ENCODE measurements around the gene HNRNPA0. TPM values are rescaled to one million over a fixed set of nuclear protein-coding genes. Genes with fewer than 3 reads are reported as not detected.

The HNRNPA0 gene
- total RNA-seq, 4 donors from 2014 or later: 12.6 to 17.0 (median 15.0) TPM

DNA sequence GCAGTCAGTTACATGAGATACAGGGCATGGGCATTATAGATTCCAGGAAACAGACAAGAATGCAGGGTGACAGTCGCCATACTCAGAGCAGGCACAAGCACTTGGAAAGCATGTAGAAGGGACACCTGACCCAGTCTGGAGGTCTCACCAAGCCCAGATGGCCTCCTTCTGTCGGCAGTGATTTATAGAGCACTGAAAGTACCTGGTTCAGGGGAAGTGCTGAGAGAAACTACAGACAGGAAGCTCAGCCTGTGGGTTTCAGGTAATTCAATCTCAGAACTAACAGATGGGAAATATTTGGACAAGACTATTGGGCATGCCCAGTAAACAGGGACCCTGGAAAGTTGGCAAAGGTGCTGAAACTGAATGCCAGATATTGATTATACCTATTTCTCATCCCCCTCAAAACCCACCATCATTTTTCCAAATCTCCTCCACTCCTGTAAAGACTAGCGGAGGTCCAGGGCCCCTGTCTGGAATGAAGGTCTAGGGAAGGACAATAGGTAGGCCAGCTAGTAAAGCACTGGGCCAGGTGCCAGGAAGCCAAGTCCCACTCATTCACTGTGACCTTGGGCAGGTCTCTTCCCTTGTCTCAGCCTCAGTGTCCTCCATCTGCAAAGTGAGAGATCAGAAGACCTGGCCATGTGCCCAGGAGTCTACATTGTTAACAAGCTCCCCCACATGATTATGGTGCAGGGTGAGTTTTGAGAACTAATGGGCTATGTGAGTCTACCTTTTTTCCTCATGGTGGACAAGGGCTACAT lies 45.2 kb downstream of the HNRNPA0 start:
- H3K4me3 ChIP-seq: no peak overlapping the region
- no peak for TF ChIP-seq EP300 (IDR thresholded peaks at IDR 0.05)
- no peak for TF ChIP-seq POLR2A (IDR thresholded peaks at IDR 0.05)
- no peak for TF ChIP-seq CTCF (IDR thresholded peaks at IDR 0.05)
- WGBS, 2 donors: 94 to 95% methylated on average over 3 of the region's 3 CpGs
- DNase-seq (ENCODE audit: low spot score in 2 of 2): no peak
- H3K9me3 ChIP-seq: peaks cover 0 to 11% (median 0%) of the 10 kb centered on the region in 4 donors
- no peak overlapping the region for H3K27ac ChIP-seq
- peaks cover 0 to 52% (median 0%) of the 10 kb centered on the region in 3 donors for H3K36me3 ChIP-seq
- H3K4me1 ChIP-seq: no peaks in the 10 kb centered on the region
- H3K27me3 ChIP-seq: no peaks in the 10 kb centered on the region

GRCh38 chr5:137708062-137708461 lies 46.1 kb downstream of the HNRNPA0 start:
- Histone ChIP-seq H3K27ac (no peak overlapping the region), H3K4me3 (no peak overlapping the region), H3K9me3 (peaks cover 0 to 2% (median 0%) of the 10 kb centered on the region in 4 donors), H3K36me3 (peaks cover 0 to 48% (median 0%) of the 10 kb centered on the region in 3 donors), H3K4me1 (no peaks in the 10 kb centered on the region), H3K27me3 (no peaks in the 10 kb centered on the region)
- no peak for DNase-seq (ENCODE audit: low spot score in 2 of 2)
- 90 to 94% methylated on average over 1 of the region's 1 CpG for WGBS, 2 donors
- TF ChIP-seq CTCF (IDR thresholded peaks at IDR 0.05) (no peak), EP300 (IDR thresholded peaks at IDR 0.05) (no peak), POLR2A (IDR thresholded peaks at IDR 0.05) (no peak)

GRCh38 chr5:137706841-137707240 lies 47.3 kb downstream of the HNRNPA0 start:
- DNase-seq (ENCODE audit: low spot score in 2 of 2): no peak
- Histone ChIP-seq H3K4me3 (no peak overlapping the region), H3K9me3 (no peaks in the 10 kb centered on the region), H3K27me3 (no peaks in the 10 kb centered on the region), H3K27ac (no peak overlapping the region), H3K4me1 (no peaks in the 10 kb centered on the region), H3K36me3 (peaks cover 0 to 49% (median 0%) of the 10 kb centered on the region in 3 donors)
- 66 to 81% methylated on average over 2 of the region's 2 CpGs for WGBS, 2 donors
- TF ChIP-seq CTCF (IDR thresholded peaks at IDR 0.05) (no peak), EP300 (IDR thresholded peaks at IDR 0.05) (no peak), POLR2A (IDR thresholded peaks at IDR 0.05) (no peak)

GRCh38 chr5:137705106-137705505 lies 49.1 kb downstream of the HNRNPA0 start:
- TF ChIP-seq POLR2A (IDR thresholded peaks at IDR 0.05) (no peak), EP300 (IDR thresholded peaks at IDR 0.05) (no peak), CTCF (IDR thresholded peaks at IDR 0.05) (no peak)
- H3K27ac ChIP-seq: peak overlapping the region in 1 of 4 donors; percentile 48
- H3K27me3 ChIP-seq: no peaks in the 10 kb centered on the region
- H3K4me3 ChIP-seq: no peak overlapping the region
- peaks cover 0 to 3% (median 0%) of the 10 kb centered on the region in 4 donors for H3K4me1 ChIP-seq
- no peaks in the 10 kb centered on the region for H3K9me3 ChIP-seq
- peaks cover 0 to 49% (median 0%) of the 10 kb centered on the region in 3 donors for H3K36me3 ChIP-seq
- DNase-seq (ENCODE audit: low spot score in 2 of 2): no peak

DNA sequence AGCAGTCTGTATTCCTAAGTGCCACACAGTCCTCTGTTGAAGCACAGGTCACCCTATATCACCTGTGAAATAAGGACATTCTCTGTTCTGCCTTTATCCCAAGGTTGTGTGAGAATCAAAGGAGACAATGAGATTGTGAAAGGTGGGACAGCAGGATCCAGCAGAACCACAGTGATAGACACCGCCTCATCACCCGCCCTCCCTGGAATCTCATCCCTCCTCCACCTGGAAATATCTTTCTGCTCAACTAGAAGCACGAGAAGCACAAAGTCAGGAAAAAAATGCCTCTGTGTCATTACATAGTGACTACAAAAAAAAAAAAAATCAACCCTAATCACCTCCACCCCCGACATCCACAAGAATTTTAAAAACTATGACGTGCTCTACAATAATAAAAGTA lies 50.6 kb downstream of the HNRNPA0 start:
- no peaks in the 10 kb centered on the region for H3K9me3 ChIP-seq
- H3K36me3 ChIP-seq: peaks cover 0 to 36% (median 0%) of the 10 kb centered on the region in 3 donors
- no peaks in the 10 kb centered on the region for H3K27me3 ChIP-seq
- TF ChIP-seq POLR2A (IDR thresholded peaks at IDR 0.05): no peak
- TF ChIP-seq EP300 (IDR thresholded peaks at IDR 0.05): no peak
- no peak for TF ChIP-seq CTCF (IDR thresholded peaks at IDR 0.05)
- H3K4me3 ChIP-seq: no peak overlapping the region
- no peak overlapping the region for H3K27ac ChIP-seq
- H3K4me1 ChIP-seq: peaks cover 0 to 16% (median 5%) of the 10 kb centered on the region in 4 donors
- no peak for DNase-seq (ENCODE audit: low spot score in 2 of 2)
- 87 to 90% methylated on average over 5 of the region's 5 CpGs for WGBS, 2 donors
